ENCODE measurements around the gene TBC1D9. TPM values are rescaled to one million over a fixed set of nuclear protein-coding genes. Genes with fewer than 3 reads are reported as not detected.

TBC1D9 gene
- total RNA-seq, 1 donor from 2014 or later: 22.1 TPM

GRCh38 chr4:140581078-140581477, 175.1 kb downstream of the TBC1D9 start:
- no peak for DNase-seq (ENCODE audit: extremely low spot score in 2 of 2)
- no peak for TF ChIP-seq CTCF (IDR thresholded peaks at IDR 0.05)
- no peak for TF ChIP-seq POLR2AphosphoS5 (IDR thresholded peaks at IDR 0.05; ENCODE audit: insufficient read depth in 1 of 2, low read depth in 1 of 2)
- no peak for TF ChIP-seq POLR2A (IDR thresholded peaks at IDR 0.05)
- H3K27ac ChIP-seq: no peak overlapping the region
- no peak overlapping the region for H3K4me3 ChIP-seq
- no peaks in the 10 kb centered on the region for H3K4me1 ChIP-seq
- H3K27me3 ChIP-seq: no peaks in the 10 kb centered on the region
- H3K36me3 ChIP-seq: no peaks in the 10 kb centered on the region
- no peaks in the 10 kb centered on the region for H3K9me3 ChIP-seq
- intact Hi-C loops (cut with DNase I): no loop called here

- no peak overlapping the region for H3K4me3 ChIP-seq
- H3K9me3 ChIP-seq: no peaks in the 10 kb centered on the region
- intact Hi-C loops (cut with DNase I): no loop called here
- H3K27ac ChIP-seq: no peak overlapping the region
- DNase-seq (ENCODE audit: extremely low spot score in 2 of 2): no peak
- H3K36me3 ChIP-seq: no peaks in the 10 kb centered on the region
- TF ChIP-seq CTCF (IDR thresholded peaks at IDR 0.05) (no peak), POLR2A (IDR thresholded peaks at IDR 0.05) (no peak), POLR2AphosphoS5 (IDR thresholded peaks at IDR 0.05; ENCODE audit: insufficient read depth in 1 of 2, low read depth in 1 of 2) (no peak)
- no peaks in the 10 kb centered on the region for H3K27me3 ChIP-seq
- no peaks in the 10 kb centered on the region for H3K4me1 ChIP-seq
These were observed 176.9 kb downstream of the TBC1D9 start for GRCh38 chr4:140579278-140579677.

GRCh38 chr4:140575489-140575888, 180.7 kb downstream of the TBC1D9 start:
- H3K4me1 ChIP-seq: no peaks in the 10 kb centered on the region
- H3K36me3 ChIP-seq: no peaks in the 10 kb centered on the region
- no peak overlapping the region for H3K4me3 ChIP-seq
- no peak for DNase-seq (ENCODE audit: extremely low spot score in 2 of 2)
- H3K27ac ChIP-seq: no peak overlapping the region
- H3K9me3 ChIP-seq: peaks cover 6% of the 10 kb centered on the region
- TF ChIP-seq POLR2AphosphoS5 (IDR thresholded peaks at IDR 0.05; ENCODE audit: insufficient read depth in 1 of 2, low read depth in 1 of 2) (no peak), CTCF (IDR thresholded peaks at IDR 0.05) (no peak), POLR2A (IDR thresholded peaks at IDR 0.05) (no peak)
- no peaks in the 10 kb centered on the region for H3K27me3 ChIP-seq
- intact Hi-C loops (cut with DNase I): no loop called here

- no peak overlapping the region for H3K4me3 ChIP-seq
- intact Hi-C loops (cut with DNase I): no loop called here
- DNase-seq (ENCODE audit: extremely low spot score in 2 of 2): no peak
- H3K36me3 ChIP-seq: no peaks in the 10 kb centered on the region
- peaks cover 19% of the 10 kb centered on the region for H3K4me1 ChIP-seq
- H3K9me3 ChIP-seq: peaks cover 6% of the 10 kb centered on the region
- no peak for TF ChIP-seq CTCF (IDR thresholded peaks at IDR 0.05)
- no peak for TF ChIP-seq POLR2AphosphoS5 (IDR thresholded peaks at IDR 0.05; ENCODE audit: insufficient read depth in 1 of 2, low read depth in 1 of 2)
- no peak for TF ChIP-seq POLR2A (IDR thresholded peaks at IDR 0.05)
- no peaks in the 10 kb centered on the region for H3K27me3 ChIP-seq
- no peak overlapping the region for H3K27ac ChIP-seq
These were observed 184.6 kb downstream of the TBC1D9 start for GRCh38 chr4:140571620-140572019.

Small RNA genes within 50 kb of the gene (small RNA-seq; reads per million reads assigned to genes)
- gene AC108019.1: not detected
- not detected for gene RF00019
- gene RN7SL152P: not detected
- gene RNY1P14: not detected

Other genes starting within 250 kb of the TBC1D9 start
- gene ELMOD2, start 232.2 kb downstream of the TBC1D9 start, total RNA-seq: 15.7 TPM
- gene UCP1, start 187.4 kb downstream of the TBC1D9 start, total RNA-seq: not detected